Activated CD4-positive, alpha-beta T cell treated with anti-CD3 and anti-CD28 coated beads, Interleukin-2, amount 50 U/mL, for 48 hours (primary cell): ENCODE results near the gene EPHA8.

ENCODE experiments used
- DNase-seq, 2 experiments: peaks; one replicate each; pipeline ENCODE4 v3.0.0-alpha.2; 2020

EPHA8 gene

GRCh38 chr1:22625262-22625925, 62.1 kb downstream of the EPHA8 start:
- DNase-seq, result no peak

DNA sequence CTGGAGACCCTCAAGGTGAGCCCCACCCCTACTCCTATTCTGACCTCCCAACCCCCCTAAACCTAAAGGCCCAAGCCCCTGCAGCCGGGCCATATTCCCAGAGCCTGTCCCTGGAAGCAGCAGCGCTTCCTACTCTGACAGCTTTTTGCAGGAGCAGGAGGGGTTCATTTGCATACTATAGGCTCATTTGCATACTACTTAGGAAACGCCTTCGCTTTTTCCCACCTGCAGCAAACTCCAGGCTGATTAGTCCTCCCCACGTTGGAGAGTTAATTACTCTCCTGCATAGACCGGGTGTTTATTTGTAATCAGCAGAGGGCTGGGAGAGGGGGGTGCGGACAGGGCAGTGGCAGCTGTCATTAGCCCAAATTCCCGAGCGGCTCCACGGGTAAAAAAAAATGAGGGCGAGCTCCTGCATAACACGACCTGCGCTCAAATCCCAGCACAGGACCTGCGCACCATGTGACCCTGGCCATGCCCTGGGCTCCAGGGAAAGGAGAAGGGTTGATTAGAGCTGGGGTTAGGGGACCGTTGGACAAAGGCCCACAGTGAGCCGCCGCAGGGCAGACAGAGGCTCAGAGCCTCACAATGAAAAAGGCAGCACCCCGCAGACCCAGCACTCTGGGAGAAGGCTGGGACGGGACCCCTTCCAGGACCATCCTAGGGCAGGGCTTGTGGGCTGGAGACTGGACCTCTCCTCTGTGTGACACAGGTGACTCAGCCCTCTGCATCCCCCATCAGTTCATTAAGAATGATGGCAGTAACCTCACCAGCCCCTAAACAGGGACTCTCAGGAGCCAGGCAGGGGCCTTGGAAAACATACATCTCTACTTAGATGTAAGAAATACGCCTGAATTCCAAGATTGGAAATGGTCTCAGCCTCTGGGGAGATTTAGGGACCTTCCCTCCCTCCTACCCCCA, 63.2 kb downstream of the EPHA8 start:
- no peak for DNase-seq

GRCh38 chr1:22627331-22627730, 64.0 kb downstream of the EPHA8 start:
- DNase-seq, result no peak

GRCh38 chr1:22628698-22629444, 65.6 kb downstream of the EPHA8 start:
- no peak for DNase-seq

DNA sequence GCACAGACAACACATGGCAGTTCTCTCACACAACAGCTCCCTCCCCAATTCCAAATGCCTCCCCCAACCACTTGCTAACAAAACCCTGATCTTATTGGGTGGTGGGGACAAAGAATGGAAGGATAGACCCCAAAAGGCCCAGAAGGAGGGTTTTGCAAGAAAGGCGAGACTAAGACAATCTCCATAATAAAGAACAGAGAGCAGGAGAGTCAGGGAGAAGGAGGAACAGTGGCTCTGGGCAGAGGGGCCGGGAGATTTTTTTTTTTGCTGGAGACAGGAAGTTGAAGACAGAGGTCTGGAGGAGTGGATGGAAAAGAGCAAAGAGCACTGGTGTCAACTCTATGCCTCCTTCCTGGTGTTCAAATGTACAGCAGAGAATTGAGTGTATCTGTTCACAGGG, 66.6 kb downstream of the EPHA8 start:
- DNase-seq, result no peak

DNA sequence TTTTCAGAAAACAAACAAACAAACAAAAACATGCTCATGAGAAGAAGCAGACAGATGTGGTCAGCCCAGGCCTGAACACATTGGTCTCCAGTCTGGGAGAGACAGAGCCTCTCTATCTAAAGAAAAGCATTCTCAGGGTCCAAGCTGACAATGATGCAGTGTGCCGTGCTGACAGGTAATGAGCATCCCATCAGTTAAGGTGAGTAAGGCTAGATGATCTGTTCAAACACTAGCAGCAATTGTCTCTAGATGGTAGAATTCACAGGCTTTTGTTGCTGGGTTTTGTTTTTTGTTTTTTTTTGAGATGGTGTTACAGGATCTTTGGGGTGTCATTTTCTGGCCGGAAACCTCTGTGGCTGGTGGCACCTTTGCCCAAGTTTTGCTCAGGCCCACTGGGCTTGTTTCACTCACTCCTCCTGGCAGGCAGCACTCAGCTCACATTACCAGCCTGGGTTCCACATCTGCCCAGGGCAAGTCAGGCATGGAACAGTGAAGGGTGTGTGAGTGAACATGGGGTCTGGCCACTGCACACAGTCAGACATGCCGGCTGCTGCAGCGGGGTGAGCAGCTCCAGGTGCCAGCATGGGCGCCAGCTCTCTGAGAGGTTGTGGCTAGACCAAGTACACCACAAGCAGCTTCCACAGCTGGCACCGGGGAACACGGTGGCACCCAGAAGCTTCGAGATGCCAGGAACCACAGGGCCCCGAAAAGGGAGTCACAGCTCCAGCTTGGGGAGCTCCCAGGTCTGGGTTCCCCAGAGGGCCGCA, 70.6 kb downstream of the EPHA8 start:
- DNase-seq, result no peak

DNA sequence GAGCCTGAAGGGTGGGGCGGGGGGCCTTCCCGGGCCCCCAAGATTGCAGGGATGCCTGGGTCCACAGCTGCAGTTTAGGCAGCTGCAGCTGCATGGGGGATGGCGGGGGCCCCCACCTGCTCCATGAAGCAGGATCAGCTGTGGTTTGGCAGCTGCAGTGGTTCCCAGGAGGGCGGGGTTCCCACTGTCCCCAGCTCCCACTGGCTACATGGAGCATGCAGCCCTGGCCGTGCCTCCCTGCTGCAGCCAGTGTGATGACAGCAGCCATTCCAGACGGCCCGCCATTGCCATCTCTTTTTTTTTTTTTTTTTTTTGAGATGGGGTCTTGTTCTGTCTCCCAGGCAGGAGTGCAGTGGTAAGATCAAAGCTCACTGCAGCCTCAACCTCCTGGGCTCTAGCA, 72.1 kb downstream of the EPHA8 start:
- no peak for DNase-seq

DNA sequence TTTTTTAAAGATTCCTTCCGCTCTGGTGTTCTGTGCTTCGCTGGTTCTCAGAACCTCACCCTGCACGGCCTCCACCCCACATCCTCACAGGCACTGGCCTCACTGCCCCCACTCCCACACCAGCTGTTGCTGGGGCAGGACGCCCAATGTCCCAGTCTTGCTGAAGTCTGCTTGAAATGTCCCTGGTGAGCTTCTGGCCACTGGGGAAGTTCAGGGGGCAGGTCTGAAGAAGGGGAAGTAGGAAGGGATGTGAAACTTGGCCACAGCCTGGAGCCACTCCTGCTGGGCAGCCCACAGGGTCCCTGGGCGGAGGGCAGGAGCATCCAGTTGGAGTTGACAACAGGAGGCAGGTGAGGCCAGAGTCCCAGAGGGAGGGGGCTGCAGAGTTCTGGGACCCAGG, 73.1 kb downstream of the EPHA8 start, which contains the start of gene C1QA:
Gene C1QA (plus strand): TSS at position 276 of the 400 bp plus-strand sequence. CDS start 989 bp downstream, outside the sequence.
- no peak for DNase-seq

- DNase-seq, result no peak
These were observed 73.6 kb downstream of the EPHA8 start for GRCh38 chr1:22636927-22637326.

DNA sequence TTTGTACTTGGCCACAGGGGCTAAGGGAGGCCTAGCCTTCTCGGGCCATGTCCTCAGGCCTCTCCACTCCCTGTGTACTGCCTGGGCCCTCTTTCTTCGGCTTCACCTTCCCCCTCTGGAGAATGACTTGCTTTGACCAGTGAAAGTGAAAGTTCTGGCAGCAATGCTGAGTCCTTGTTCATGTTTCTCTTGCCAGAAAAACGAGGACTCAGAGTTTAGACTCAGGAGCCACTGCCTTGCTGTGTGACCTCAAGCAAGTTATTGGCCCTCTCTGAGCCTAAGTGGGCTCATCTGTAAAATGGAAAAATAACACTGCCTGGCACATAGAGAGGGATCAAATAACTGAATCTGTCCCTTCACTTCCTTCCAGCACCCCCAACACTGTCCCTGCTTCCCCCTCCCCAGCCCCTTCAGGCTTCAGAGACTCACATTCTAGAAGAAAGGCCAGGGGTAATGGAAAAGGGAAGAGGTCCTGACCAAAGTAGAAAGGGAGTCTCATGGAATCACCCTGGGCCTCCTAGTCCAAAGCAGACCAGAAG, 74.7 kb downstream of the EPHA8 start:
- no peak for DNase-seq

GRCh38 chr1:22638476-22639234, 75.4 kb downstream of the EPHA8 start:
- no peak for DNase-seq

GRCh38 chr1:22639286-22639685, 76.0 kb downstream of the EPHA8 start:
- no peak for DNase-seq

GRCh38 chr1:22641247-22641646, 78.0 kb downstream of the EPHA8 start:
- no peak for DNase-seq

DNA sequence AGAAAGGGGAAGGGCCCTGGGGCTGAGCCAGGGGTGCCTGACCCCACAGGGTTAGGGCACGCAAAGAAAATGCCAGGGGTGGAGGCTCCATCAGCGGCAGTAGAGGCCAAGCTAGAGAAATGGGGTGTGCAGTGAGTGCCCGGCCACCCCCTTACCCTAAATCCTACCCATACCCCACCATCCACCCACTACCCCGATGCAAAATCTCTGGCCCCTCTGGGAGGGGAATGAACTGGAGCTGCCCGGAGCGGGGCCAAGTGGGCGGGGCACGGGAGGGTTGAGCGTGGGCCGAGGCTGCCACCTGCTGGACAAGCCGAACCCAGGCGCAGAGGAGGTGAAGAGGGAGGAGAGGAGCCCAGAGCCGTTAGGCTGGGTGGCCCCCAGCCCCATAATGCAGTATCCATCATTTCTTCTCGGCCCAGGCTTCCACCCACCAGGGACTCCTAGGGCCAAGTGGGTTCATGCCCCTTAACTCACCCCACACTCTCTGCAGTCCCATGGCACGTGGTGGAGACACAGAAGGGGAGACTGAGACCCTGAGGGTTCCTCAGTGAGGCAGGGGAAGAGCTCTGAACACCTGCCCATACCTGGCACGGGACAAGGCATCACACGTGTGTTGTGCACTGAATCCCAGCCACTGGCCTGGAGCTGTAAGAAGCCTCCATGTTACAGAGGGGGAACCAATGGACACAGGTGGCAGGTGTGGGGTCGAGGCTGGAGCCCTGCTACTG, 78.8 kb downstream of the EPHA8 start:
- peak; percentile 76 to 81 for DNase-seq

GRCh38 chr1:22643381-22643780, 80.1 kb downstream of the EPHA8 start, which contains the start of gene C1QC:
Gene C1QC (plus strand): TSS chr1:22643633. CDS start chr1:22644024, 391 bp downstream.
- no peak for DNase-seq

GRCh38 chr1:22643928-22644327, 80.6 kb downstream of the EPHA8 start:
- no peak for DNase-seq

GRCh38 chr1:22645931-22646330, 82.6 kb downstream of the EPHA8 start:
- DNase-seq, result no peak

DNA sequence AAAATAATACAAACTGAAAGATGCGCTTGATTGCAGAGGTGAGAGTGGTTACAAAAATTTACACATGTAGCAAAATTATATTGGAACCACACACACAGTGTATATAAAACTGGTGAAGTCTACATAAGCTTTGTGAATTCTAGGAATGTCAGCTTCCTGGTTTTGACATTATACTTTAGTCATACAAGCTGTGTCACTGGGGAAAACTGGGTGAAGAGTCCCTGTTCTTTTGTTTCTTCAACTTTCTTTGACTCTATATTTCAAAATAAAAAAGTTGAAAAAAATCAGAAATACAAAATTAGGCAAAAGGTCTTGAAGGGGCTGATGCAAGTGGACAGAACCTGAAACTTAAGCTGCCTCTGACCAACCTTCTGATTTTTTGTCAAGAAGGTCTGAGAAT, 83.1 kb downstream of the EPHA8 start:
- DNase-seq, result no peak

GRCh38 chr1:22650089-22650693, 86.9 kb downstream of the EPHA8 start:
- no peak for DNase-seq
